ENCODE data around the gene PDZK1IP1.

The PDZK1IP1 gene

GRCh38 chr1:47189844-47190508, at the start of gene PDZK1IP1:
Gene PDZK1IP1 (minus strand): TSS chr1:47190036. CDS start chr1:47189932, 104 bp downstream.
- Histone ChIP-seq H3K4me3 (no peak within 1 kb of the TSS), H3K9ac (ENCODE audit: insufficient read length) (no peak within 1 kb of the TSS), H3K36me3 (ENCODE audit: insufficient read depth, low read length) (no peaks in the 10 kb centered on the region), H3K27ac (no peak within 1 kb of the TSS), H3K9me3 (ENCODE audit: low read depth, low read length) (no peaks in the 10 kb centered on the region)
- no peak for DNase-seq (ENCODE audit: low read depth, low spot score)
- TF ChIP-seq EZH2 (IDR thresholded peaks at IDR 0.05): no peak
- no peak for TF ChIP-seq FOXP2 (optimal IDR thresholded peaks at IDR 0.05; ENCODE audit: control extremely low read depth, extremely low read length, insufficient read depth)
- no peak for TF ChIP-seq POLR2AphosphoS5 (IDR thresholded peaks at IDR 0.05; ENCODE audit: borderline replicate concordance, low read depth, low read length)

- no peaks in the 10 kb centered on the region for H3K36me3 ChIP-seq (ENCODE audit: insufficient read depth, low read length)
- no peak for TF ChIP-seq EZH2 (IDR thresholded peaks at IDR 0.05)
- TF ChIP-seq FOXP2 (optimal IDR thresholded peaks at IDR 0.05; ENCODE audit: control extremely low read depth, extremely low read length, insufficient read depth): no peak
- TF ChIP-seq POLR2AphosphoS5 (IDR thresholded peaks at IDR 0.05; ENCODE audit: borderline replicate concordance, low read depth, low read length): no peak
Measured at GRCh38 chr1:47238935-47239592, 49.2 kb upstream of the PDZK1IP1 start.

DNA sequence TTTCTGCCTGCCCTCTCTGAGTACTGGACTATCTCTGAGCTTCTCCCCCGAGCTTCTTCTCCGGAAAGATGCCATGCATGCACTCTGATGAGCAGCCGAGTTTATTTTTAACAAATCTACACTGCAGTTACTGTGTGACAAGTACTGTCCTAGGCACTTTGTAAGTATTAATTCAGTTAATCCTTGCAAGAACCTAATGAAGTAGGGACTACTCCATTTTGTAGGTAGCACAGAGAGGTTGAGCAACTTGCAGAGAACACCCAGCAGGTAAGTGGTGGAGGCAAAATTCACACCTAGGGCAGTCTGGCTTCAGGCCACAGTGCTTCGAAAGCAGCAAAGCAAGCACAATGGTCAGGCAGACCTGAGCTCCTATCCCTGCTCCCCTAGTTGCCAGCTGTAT, 46.0 kb upstream of the PDZK1IP1 start:
- no peak for TF ChIP-seq FOXP2 (optimal IDR thresholded peaks at IDR 0.05; ENCODE audit: control extremely low read depth, extremely low read length, insufficient read depth)
- no peak for TF ChIP-seq POLR2AphosphoS5 (IDR thresholded peaks at IDR 0.05; ENCODE audit: borderline replicate concordance, low read depth, low read length)
- TF ChIP-seq EZH2 (IDR thresholded peaks at IDR 0.05): no peak
- Histone ChIP-seq H3K4me3 (no peak overlapping the region), H3K9ac (ENCODE audit: insufficient read length) (no peak overlapping the region), H3K9me3 (ENCODE audit: low read depth, low read length) (no peaks in the 10 kb centered on the region), H3K36me3 (ENCODE audit: insufficient read depth, low read length) (no peaks in the 10 kb centered on the region), H3K27ac (no peak overlapping the region)
- DNase-seq (ENCODE audit: low read depth, low spot score): no peak

More at GRCh38 chr1:47238935-47239592, 49.2 kb upstream of the PDZK1IP1 start:
- DNase-seq (ENCODE audit: low read depth, low spot score): no peak
- H3K27ac ChIP-seq: no peak overlapping the region
- H3K4me3 ChIP-seq: no peak overlapping the region
- H3K9me3 ChIP-seq (ENCODE audit: low read depth, low read length): no peaks in the 10 kb centered on the region
- H3K9ac ChIP-seq (ENCODE audit: insufficient read length): no peak overlapping the region

GRCh38 chr1:47235241-47235681, 45.4 kb upstream of the PDZK1IP1 start:
- TF ChIP-seq EZH2 (IDR thresholded peaks at IDR 0.05): no peak
- no peak for TF ChIP-seq POLR2AphosphoS5 (IDR thresholded peaks at IDR 0.05; ENCODE audit: borderline replicate concordance, low read depth, low read length)
- TF ChIP-seq FOXP2 (optimal IDR thresholded peaks at IDR 0.05; ENCODE audit: control extremely low read depth, extremely low read length, insufficient read depth): no peak
- Histone ChIP-seq H3K36me3 (ENCODE audit: insufficient read depth, low read length) (no peaks in the 10 kb centered on the region), H3K4me3 (no peak overlapping the region), H3K9me3 (ENCODE audit: low read depth, low read length) (no peaks in the 10 kb centered on the region), H3K27ac (no peak overlapping the region), H3K9ac (ENCODE audit: insufficient read length) (no peak overlapping the region)
- DNase-seq (ENCODE audit: low read depth, low spot score): no peak

- TF ChIP-seq EZH2 (IDR thresholded peaks at IDR 0.05): no peak
- TF ChIP-seq POLR2AphosphoS5 (IDR thresholded peaks at IDR 0.05; ENCODE audit: borderline replicate concordance, low read depth, low read length): no peak
- TF ChIP-seq FOXP2 (optimal IDR thresholded peaks at IDR 0.05; ENCODE audit: control extremely low read depth, extremely low read length, insufficient read depth): no peak
- H3K27ac ChIP-seq: no peak overlapping the region
- H3K36me3 ChIP-seq (ENCODE audit: insufficient read depth, low read length): no peaks in the 10 kb centered on the region
- no peak for DNase-seq (ENCODE audit: low read depth, low spot score)
- no peak overlapping the region for H3K4me3 ChIP-seq
- no peaks in the 10 kb centered on the region for H3K9me3 ChIP-seq (ENCODE audit: low read depth, low read length)
- H3K9ac ChIP-seq (ENCODE audit: insufficient read length): no peak overlapping the region
Measured at GRCh38 chr1:47233186-47233585, 43.4 kb upstream of the PDZK1IP1 start.

- no peak for DNase-seq (ENCODE audit: low read depth, low spot score)
- Histone ChIP-seq H3K27ac (no peak within 1 kb of the TSS), H3K36me3 (ENCODE audit: insufficient read depth, low read length) (no peaks in the 10 kb centered on the region), H3K9ac (ENCODE audit: insufficient read length) (no peak within 1 kb of the TSS), H3K9me3 (ENCODE audit: low read depth, low read length) (no peaks in the 10 kb centered on the region), H3K4me3 (peak within 1 kb of the TSS; percentile 49)
- TF ChIP-seq POLR2AphosphoS5 (IDR thresholded peaks at IDR 0.05; ENCODE audit: borderline replicate concordance, low read depth, low read length): no peak
- no peak for TF ChIP-seq EZH2 (IDR thresholded peaks at IDR 0.05)
- TF ChIP-seq FOXP2 (optimal IDR thresholded peaks at IDR 0.05; ENCODE audit: control extremely low read depth, extremely low read length, insufficient read depth): no peak
Measured at GRCh38 chr1:47232187-47232874, 42.5 kb upstream of the PDZK1IP1 start, which contains the start of gene TAL1. Gene TAL1 (minus strand): TSS chr1:47232225. CDS start chr1:47225888, 6,337 bp downstream.

GRCh38 chr1:47231301-47232186, 41.7 kb upstream of the PDZK1IP1 start:
- DNase-seq (ENCODE audit: low read depth, low spot score): peak; percentile 14
- Histone ChIP-seq H3K4me3 (peak overlapping the region; percentile 49), H3K9ac (ENCODE audit: insufficient read length) (no peak overlapping the region), H3K9me3 (ENCODE audit: low read depth, low read length) (no peaks in the 10 kb centered on the region), H3K27ac (no peak overlapping the region), H3K36me3 (ENCODE audit: insufficient read depth, low read length) (no peaks in the 10 kb centered on the region)
- TF ChIP-seq POLR2AphosphoS5 (IDR thresholded peaks at IDR 0.05; ENCODE audit: borderline replicate concordance, low read depth, low read length) (peak; percentile 37; the same call in 1 of the 2 replicates), FOXP2 (optimal IDR thresholded peaks at IDR 0.05; ENCODE audit: control extremely low read depth, extremely low read length, insufficient read depth) (no peak)
